GM19351 (cell line): ENCODE measurements around the gene MCC.

Experiments
- ATAC-seq: cut with Tn5 transposase; IDR thresholded peaks from one replicate; pipeline ENCODE4 v1.9.1; 2021; ENCODE audit warnings: mild to moderate bottlenecking, moderate library complexity; ENCODE audit not compliant: unreplicated experiment

Gene MCC

GRCh38 chr5:113487781-113488644 lies at the start of gene MCC:
TSS of gene MCC (minus strand) at chr5:113488453.
- ATAC-seq = no peak

- no peak for ATAC-seq
Observed at GRCh38 chr5:113531481-113532159, 43.4 kb upstream of the MCC start.

GRCh38 chr5:113527746-113528145 lies 39.5 kb upstream of the MCC start:
- no peak for ATAC-seq

GRCh38 chr5:113526421-113526820 lies 38.2 kb upstream of the MCC start:
- ATAC-seq = no peak

GRCh38 chr5:113524927-113525326 lies 36.7 kb upstream of the MCC start:
- peak; percentile 72 for ATAC-seq

- no peak for ATAC-seq
Observed at GRCh38 chr5:113523168-113523567, 34.9 kb upstream of the MCC start.

- ATAC-seq = no peak
Observed at GRCh38 chr5:113520899-113521298, 32.6 kb upstream of the MCC start.

- ATAC-seq = peak; percentile 80
Observed at GRCh38 chr5:113520429-113520828, 32.2 kb upstream of the MCC start.

- ATAC-seq = no peak
Observed at GRCh38 chr5:113519412-113519811, 31.2 kb upstream of the MCC start.

GRCh38 chr5:113518884-113519283 lies 30.6 kb upstream of the MCC start:
- no peak for ATAC-seq

- no peak for ATAC-seq
Observed at GRCh38 chr5:113514289-113514635, 26.0 kb upstream of the MCC start.

GRCh38 chr5:113513384-113514288 lies 25.4 kb upstream of the MCC start, which contains the start of gene YTHDC2:
TSS of gene YTHDC2 (plus strand) at chr5:113513694. CDS start at chr5:113513896, 202 bp downstream.
- ATAC-seq = peak; percentile 96

GRCh38 chr5:113512341-113512740 lies 24.1 kb upstream of the MCC start:
- ATAC-seq = no peak

- ATAC-seq = peak; percentile 18
Observed at GRCh38 chr5:113510836-113511451, 22.7 kb upstream of the MCC start.

GRCh38 chr5:113508756-113509155 lies 20.5 kb upstream of the MCC start:
- no peak for ATAC-seq

GRCh38 chr5:113507601-113508000 lies 19.3 kb upstream of the MCC start:
- no peak for ATAC-seq

GRCh38 chr5:113505181-113505580 lies 16.9 kb upstream of the MCC start:
- ATAC-seq = no peak

- no peak for ATAC-seq
Observed at GRCh38 chr5:113503146-113503545, 14.9 kb upstream of the MCC start.

GRCh38 chr5:113502073-113502472 lies 13.8 kb upstream of the MCC start:
- no peak for ATAC-seq

GRCh38 chr5:113495422-113495841 lies 7.2 kb upstream of the MCC start:
- no peak for ATAC-seq

- no peak for ATAC-seq
Observed at GRCh38 chr5:113493446-113493845, 5.2 kb upstream of the MCC start.
